GM12891 (cell line): Measurements from ENCODE around the gene SH2D4B.

ENCODE experiments used
- PAX5 ChIP-seq: IDR thresholded peaks from 2 replicates; pipeline ENCODE4 v1.6.1; 2011; ENCODE audit warnings: low read length, moderate library complexity, mild to moderate bottlenecking; ENCODE audit not compliant: insufficient read depth, severe bottlenecking
- POLR2A ChIP-seq: IDR thresholded peaks from 2 replicates; pipeline ENCODE4 v1.6.1; 2011; ENCODE audit warnings: low read depth, low read length, control low read depth
- POLR2AphosphoS5 ChIP-seq: IDR thresholded peaks from 2 replicates; pipeline ENCODE4 v1.6.1; 2011; ENCODE audit warnings: low read depth, low read length, control low read depth
- POU2F2 ChIP-seq: IDR thresholded peaks from 2 replicates; pipeline ENCODE4 v1.6.1; 2011; ENCODE audit warnings: low read depth, mild to moderate bottlenecking, control low read depth, low read length, moderate library complexity
- SPI1 ChIP-seq: IDR thresholded peaks from 2 replicates; pipeline ENCODE4 v1.6.1; 2011; ENCODE audit warnings: low read depth, low read length, control low read depth
- TAF1 ChIP-seq: IDR thresholded peaks from 2 replicates; pipeline ENCODE4 v1.6.1; 2011; ENCODE audit warnings: low read depth, low read length, control low read depth

DNA sequence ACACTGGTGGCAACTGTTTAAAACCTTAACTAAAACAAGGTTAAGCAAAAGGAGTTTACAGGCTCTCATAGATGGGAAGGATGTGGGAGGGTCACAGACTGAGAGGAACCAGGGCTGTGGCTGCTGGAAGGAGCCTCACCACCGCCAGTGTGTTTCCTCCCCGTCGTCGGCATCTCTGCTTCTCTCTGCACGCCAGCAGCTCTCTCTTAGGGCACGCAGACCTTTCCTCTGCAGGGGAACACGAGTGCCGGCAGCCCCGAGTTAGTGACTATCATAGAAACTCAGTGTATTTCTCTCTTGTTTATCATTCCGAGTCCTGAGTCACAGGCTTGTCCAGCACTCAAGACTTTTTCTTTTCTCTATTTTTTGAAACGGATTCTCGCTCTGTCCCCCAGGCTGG is 8.1 kb upstream of the SH2D4B start:
- TF ChIP-seq PAX5 (no peak), POLR2A (no peak), POLR2AphosphoS5 (no peak), SPI1 (no peak), TAF1 (no peak), POU2F2 (no peak)
